Measurements from ENCODE around the gene SDCCAG8. TPM values are rescaled to one million over a fixed set of nuclear protein-coding genes. Genes with fewer than 3 reads are reported as not detected.

Gene SDCCAG8
- total RNA-seq, 1 experiment from 2014 or later: 10.0 TPM

DNA sequence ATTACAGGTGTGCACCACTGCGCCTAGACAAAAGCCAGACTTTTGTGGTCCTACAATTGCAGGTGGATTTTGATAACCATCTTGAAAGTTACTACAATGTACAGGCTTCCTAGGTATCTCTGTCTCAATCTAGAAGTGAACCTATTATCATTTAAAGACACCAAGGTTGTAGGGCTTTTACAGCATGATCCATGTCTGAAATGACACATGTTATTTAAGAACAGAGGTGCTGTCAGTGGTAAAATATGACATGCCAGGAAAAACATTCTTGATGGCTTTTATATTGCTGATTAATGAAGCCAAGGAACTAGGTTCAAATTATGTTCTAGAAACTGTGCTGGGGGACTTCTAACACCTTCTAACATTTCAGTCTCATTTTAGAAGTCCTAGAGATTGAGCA, 253.1 kb downstream of the SDCCAG8 start:
- H3K27ac Mint-ChIP-seq: no peak overlapping the region
- no peak overlapping the region for H4K8ac ChIP-seq (replicated peaks; ENCODE audit: insufficient read length, low read depth, low read length)
- H3K56ac ChIP-seq (ENCODE audit: insufficient read length, low read depth, low read length): no peak overlapping the region
- DNase-seq: no peak
- H3K4me2 ChIP-seq (ENCODE audit: insufficient read depth, insufficient read length, low read length): no peak overlapping the region
- H2AK5ac ChIP-seq (ENCODE audit: insufficient read length, low read length): no peak overlapping the region
- H3K27me3 ChIP-seq (ENCODE audit: insufficient read depth, low read length): no peaks in the 10 kb centered on the region
- no peak overlapping the region for H3K18ac ChIP-seq (ENCODE audit: insufficient read length, low read depth, low read length)
- H3T11ph ChIP-seq (ENCODE audit: low read length): no peak overlapping the region
- no peaks in the 10 kb centered on the region for H3K79me1 ChIP-seq (ENCODE audit: insufficient read depth, low read depth, low read length, poor library complexity, severe bottlenecking)
- no peak overlapping the region for H2BK15ac ChIP-seq (ENCODE audit: low read depth, low read length)
- no peak overlapping the region for H3K27ac ChIP-seq (ENCODE audit: insufficient read length, low read depth, low read length)
- H3K4ac ChIP-seq (ENCODE audit: low read depth, low read length): no peak overlapping the region
- H2BK20ac ChIP-seq (ENCODE audit: low read depth, low read length, poor library complexity, severe bottlenecking): no peak overlapping the region
- no peak overlapping the region for H4K5ac ChIP-seq (ENCODE audit: insufficient read length, low read depth, low read length)
- H2BK5ac ChIP-seq (ENCODE audit: insufficient read length, low read length): no peak overlapping the region
- no peak overlapping the region for H2BK120ac ChIP-seq (ENCODE audit: low read depth, low read length, poor library complexity, severe bottlenecking)
- no peak overlapping the region for H3K14ac ChIP-seq (ENCODE audit: insufficient read depth, low read length)
- H3K23me2 ChIP-seq (ENCODE audit: insufficient read length, low read depth, low read length, poor library complexity, severe bottlenecking): no peaks in the 10 kb centered on the region
- H3K23ac ChIP-seq (ENCODE audit: insufficient read length, low read depth, low read length): no peak overlapping the region
- H4K20me1 ChIP-seq (ENCODE audit: control insufficient read depth, insufficient read depth, insufficient read length): no peaks in the 10 kb centered on the region
- H3K4me1 ChIP-seq (ENCODE audit: insufficient read depth, low read length): peaks cover 6% of the 10 kb centered on the region; the same call in 1 of the 2 replicates
- H4K91ac ChIP-seq (ENCODE audit: insufficient read length, low read depth, low read length): no peak overlapping the region
- no peak overlapping the region for H3K4me3 Mint-ChIP-seq
- no peaks in the 10 kb centered on the region for H3K27me3 Mint-ChIP-seq (ENCODE audit: low read depth)
- whole genome bisulfite sequencing (ENCODE audit: extremely low coverage, insufficient read length, low lambda C conversion rate): no CpG with 5 or more reads among the region's 1 CpG
- H2AFZ ChIP-seq (ENCODE audit: low read length): no peak overlapping the region
- H3K9me3 Mint-ChIP-seq: no peaks in the 10 kb centered on the region
- no peak overlapping the region for H2BK12ac ChIP-seq (ENCODE audit: insufficient read length, low read depth, low read length)
- peaks cover 8 to 16% (median 15%) of the 10 kb centered on the region in 3 experiments for H3K36me3 Mint-ChIP-seq (ENCODE audit: insufficient read depth in 1 of 3, low read depth in 3 of 3)
- TF ChIP-seq, protein P1, sequence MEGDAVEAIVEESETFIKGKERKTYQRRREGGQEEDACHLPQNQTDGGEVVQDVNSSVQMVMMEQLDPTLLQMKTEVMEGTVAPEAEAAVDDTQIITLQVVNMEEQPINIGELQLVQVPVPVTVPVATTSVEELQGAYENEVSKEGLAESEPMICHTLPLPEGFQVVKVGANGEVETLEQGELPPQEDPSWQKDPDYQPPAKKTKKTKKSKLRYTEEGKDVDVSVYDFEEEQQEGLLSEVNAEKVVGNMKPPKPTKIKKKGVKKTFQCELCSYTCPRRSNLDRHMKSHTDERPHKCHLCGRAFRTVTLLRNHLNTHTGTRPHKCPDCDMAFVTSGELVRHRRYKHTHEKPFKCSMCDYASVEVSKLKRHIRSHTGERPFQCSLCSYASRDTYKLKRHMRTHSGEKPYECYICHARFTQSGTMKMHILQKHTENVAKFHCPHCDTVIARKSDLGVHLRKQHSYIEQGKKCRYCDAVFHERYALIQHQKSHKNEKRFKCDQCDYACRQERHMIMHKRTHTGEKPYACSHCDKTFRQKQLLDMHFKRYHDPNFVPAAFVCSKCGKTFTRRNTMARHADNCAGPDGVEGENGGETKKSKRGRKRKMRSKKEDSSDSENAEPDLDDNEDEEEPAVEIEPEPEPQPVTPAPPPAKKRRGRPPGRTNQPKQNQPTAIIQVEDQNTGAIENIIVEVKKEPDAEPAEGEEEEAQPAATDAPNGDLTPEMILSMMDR (conservative IDR thresholded peaks at IDR 0.05): no peak
- H3K79me2 ChIP-seq (ENCODE audit: insufficient read depth, low read length): no peaks in the 10 kb centered on the region
- no peak overlapping the region for H3K9ac ChIP-seq (ENCODE audit: extremely low read depth, insufficient read length, low read length)
- H3K9me3 ChIP-seq (ENCODE audit: control insufficient read depth, low read depth, low read length): no peaks in the 10 kb centered on the region
- H3K4me1 Mint-ChIP-seq: peaks cover 27 to 30% of the 10 kb centered on the region in 2 experiments
